Nephron (organoid): ENCODE data around the gene ZNF672.

Experiments
- H3K27ac Mint-ChIP-seq, 3 experiments: 2 replicates each; pipeline ENCODE4 v1.8.0; 2020; ENCODE audit warnings: mixed read lengths in 3 of 3, mild to moderate bottlenecking in 2 of 3, moderate library complexity in 1 of 3
- H3K27me3 Mint-ChIP-seq: 2 replicates; pipeline ENCODE4 v1.8.0; 2021; ENCODE audit warnings: low read depth, mild to moderate bottlenecking, moderate library complexity, mixed read lengths
- H3K36me3 Mint-ChIP-seq: 2 replicates; pipeline ENCODE4 v1.8.0; 2020; ENCODE audit warnings: low read depth, mixed read lengths
- H3K4me1 Mint-ChIP-seq: 2 replicates; pipeline ENCODE4 v1.8.0; 2020; ENCODE audit warnings: mixed read lengths
- H3K4me3 Mint-ChIP-seq, 3 experiments: 2 replicates each; pipeline ENCODE4 v1.8.0; 2020; ENCODE audit warnings: mild to moderate bottlenecking in 3 of 3, mixed read lengths in 3 of 3, moderate library complexity in 2 of 3
- H3K9me3 Mint-ChIP-seq: 2 replicates; pipeline ENCODE4 v1.8.0; 2020; ENCODE audit warnings: mixed read lengths
- TF ChIP-seq, protein P1 (sequence below), 3 experiments: fragments of 200-600 bp; sonication (generic); IDR thresholded peaks; one replicate each; pipeline ENCODE4 v1.5.0; 2021; ENCODE audit warnings: antibody characterized with exemption in 3 of 3; ENCODE audit not compliant: unreplicated experiment in 3 of 3

The ZNF672 gene

DNA sequence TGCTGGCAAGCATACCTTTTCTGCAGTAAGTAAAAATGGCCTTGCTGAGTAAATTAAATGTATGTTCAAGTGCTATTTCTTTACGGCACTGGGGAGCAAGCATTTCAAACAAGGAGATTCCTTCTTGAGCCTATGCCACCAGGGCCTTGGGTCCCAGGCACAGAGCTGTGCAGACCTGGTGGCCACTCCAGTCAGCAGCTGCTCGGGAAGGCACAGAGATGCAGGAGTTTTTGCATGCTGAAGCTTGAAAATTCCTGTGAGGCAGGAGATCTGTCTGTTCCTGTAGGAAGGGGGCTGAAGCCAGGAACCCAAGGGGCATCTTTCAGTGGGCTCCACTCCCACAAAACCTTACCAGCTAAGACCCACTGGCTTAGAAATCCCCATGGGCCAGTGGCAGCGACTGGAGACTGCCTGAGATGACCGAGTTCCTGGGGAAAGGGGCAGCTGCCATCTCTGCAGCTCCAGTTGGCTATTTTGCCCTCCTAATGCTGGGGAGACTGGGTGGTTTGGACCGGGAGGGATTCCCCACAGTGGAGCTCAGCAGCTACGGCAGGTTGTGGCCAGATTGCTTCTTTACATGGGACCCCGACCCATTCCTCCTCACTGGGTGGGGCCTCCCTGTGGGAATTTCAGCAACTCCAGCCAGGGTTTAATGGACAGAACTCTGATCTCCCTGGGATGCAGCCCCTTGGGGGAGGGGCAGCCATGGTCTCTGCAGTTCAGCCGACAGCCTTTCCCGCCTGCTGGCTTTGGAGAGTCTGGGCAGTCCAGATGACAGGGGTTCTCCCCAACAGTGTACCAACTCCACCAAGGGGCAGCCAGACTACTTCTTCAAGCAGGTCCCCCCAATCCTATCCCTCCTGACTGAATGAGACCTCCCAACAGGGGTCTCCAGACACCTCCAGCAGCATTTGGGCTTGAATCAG lies 59.7 kb downstream of the ZNF672 start:
- H3K27me3 Mint-ChIP-seq, result no peaks in the 10 kb centered on the region
- TF ChIP-seq, protein P1, sequence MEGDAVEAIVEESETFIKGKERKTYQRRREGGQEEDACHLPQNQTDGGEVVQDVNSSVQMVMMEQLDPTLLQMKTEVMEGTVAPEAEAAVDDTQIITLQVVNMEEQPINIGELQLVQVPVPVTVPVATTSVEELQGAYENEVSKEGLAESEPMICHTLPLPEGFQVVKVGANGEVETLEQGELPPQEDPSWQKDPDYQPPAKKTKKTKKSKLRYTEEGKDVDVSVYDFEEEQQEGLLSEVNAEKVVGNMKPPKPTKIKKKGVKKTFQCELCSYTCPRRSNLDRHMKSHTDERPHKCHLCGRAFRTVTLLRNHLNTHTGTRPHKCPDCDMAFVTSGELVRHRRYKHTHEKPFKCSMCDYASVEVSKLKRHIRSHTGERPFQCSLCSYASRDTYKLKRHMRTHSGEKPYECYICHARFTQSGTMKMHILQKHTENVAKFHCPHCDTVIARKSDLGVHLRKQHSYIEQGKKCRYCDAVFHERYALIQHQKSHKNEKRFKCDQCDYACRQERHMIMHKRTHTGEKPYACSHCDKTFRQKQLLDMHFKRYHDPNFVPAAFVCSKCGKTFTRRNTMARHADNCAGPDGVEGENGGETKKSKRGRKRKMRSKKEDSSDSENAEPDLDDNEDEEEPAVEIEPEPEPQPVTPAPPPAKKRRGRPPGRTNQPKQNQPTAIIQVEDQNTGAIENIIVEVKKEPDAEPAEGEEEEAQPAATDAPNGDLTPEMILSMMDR (IDR thresholded peaks at IDR 0.05; ENCODE audit: unreplicated experiment in 3 of 3), result no peak
- peaks cover 4% of the 10 kb centered on the region for H3K9me3 Mint-ChIP-seq
- H3K4me1 Mint-ChIP-seq, result no peaks in the 10 kb centered on the region
- no peak overlapping the region for H3K27ac Mint-ChIP-seq
- no peak overlapping the region for H3K4me3 Mint-ChIP-seq
- no peaks in the 10 kb centered on the region for H3K36me3 Mint-ChIP-seq
